ENCODE data around the gene ADRM1.

GRCh38 chr20:62342910-62343309, 40.1 kb downstream of the ADRM1 start:
- TF ChIP-seq EP300 (IDR thresholded peaks at IDR 0.05) = no peak
- TF ChIP-seq POLR2AphosphoS5 (IDR thresholded peaks at IDR 0.05) = peak in 2 of 4 donors; percentile 13 to 24
- no peak for TF ChIP-seq CTCF (IDR thresholded peaks at IDR 0.05)

Data from sigmoid colon (tissue), 4 donors.